ENCODE measurements around the gene SMTNL1.

The SMTNL1 gene

DNA sequence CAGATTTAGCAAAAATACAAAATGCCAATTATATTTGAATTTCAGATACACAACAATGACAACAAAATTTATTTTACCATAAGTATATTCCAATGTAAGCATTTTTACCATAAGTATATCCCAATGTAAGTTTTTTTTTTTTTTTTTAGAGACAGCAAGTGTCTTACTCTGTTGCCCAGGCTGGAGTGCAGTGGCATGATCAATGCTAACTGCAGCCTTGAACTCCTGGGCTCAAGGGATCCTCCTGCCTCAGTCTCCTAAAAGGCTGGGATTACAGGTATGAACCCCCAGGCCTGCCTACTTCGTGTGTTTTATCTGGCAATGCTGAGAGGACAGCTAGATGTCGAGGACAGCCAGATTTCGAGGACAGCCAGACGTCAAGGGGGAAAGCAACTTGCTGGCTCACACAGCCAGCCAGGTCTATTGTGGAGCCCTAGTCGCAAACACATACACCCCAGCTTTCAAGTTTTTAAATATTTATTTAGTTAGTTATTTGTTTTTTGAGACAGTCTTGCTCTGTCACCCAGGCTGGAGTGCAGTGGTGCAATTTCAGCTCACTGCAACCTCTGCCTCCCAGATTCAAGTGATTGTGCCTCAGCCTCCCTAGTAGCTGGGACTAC lies 59.0 kb downstream of the SMTNL1 start:
- no peak for DNase-seq

DNA sequence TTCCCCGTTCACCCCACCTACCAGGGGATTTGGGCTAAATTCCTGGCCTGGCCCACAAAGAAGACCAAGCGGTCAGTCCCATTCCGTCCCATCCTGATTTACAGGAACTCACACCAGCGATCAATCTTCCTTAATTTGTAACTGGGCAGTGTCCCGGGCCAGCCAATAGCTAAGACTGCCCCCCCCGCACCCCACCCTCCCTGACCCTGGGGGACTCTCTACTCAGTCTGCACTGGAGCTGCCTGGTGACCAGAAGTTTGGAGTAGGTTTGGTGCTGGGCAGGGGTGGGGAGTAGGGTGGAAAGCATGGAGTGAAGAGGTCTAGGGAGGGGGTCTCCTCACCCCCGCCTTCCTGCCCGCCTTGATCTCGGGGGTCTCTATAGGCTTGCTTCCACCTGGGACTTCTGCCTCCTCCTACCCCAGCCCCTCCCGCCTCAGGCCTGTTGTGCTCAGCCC lies 60.1 kb downstream of the SMTNL1 start, which contains the start of gene SERPING1:
TSS of gene SERPING1 (plus strand) at position 225 of the 455 bp plus-strand sequence. CDS start 586 bp downstream, outside the sequence.
- peak; percentile 69 for DNase-seq

- peak; percentile 64 for DNase-seq
Observed at GRCh38 chr11:57597916-57598830, 60.8 kb downstream of the SMTNL1 start.

DNA sequence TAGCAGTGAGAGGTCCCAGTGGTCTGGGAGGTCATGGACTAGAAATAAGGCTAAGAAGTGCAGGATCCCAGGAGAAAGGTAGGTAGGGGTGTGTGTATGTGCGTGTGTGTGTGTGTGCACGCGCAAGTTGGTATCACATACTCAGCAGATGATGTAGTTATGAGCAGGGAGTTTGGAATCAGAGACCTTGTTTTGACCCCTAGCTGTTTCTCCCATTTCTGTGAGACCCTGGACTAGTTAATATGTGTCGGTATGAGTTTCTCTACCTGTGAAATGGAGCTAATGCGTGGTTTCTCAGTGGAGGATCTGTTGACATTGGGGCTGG lies 61.4 kb downstream of the SMTNL1 start:
- no peak for DNase-seq

DNA sequence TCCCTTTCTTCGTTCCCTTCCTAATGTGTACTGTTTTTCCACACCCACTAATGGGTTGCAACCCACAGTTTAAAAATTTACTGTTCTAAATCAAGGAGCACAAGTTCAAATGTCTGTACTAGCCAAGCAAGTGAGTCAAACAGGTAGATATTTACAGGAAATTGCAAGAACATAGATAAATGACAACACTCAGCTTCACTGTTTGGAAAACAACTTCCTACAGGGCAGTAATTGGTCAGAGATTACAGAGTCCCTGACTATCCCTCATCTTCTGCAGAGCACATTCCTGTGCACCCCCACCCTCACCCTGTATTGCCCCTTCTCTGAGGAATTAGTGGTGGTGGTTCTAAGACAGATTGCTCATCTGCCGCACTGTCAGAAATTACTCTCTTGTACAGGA lies 62.0 kb downstream of the SMTNL1 start:
- no peak for DNase-seq
